Karpas-422 (cell line): ENCODE measurements around the gene APEX1. TPM values are rescaled to one million over a fixed set of nuclear protein-coding genes. Genes with fewer than 3 reads are reported as not detected.

ENCODE experiments used
- DNase-seq: peaks from one replicate; pipeline ENCODE4 v3.0.0-alpha.2; 2015
- H2AFZ ChIP-seq: fragments of 200-600 bp; sonication (generic); 2 replicates; pipeline ENCODE4 v1.6.1; 2014; ENCODE audit warnings: antibody characterized with exemption, low read length, mixed read lengths
- H3K27ac ChIP-seq: fragments of 200-600 bp; sonication (generic); 2 replicates; pipeline ENCODE4 v1.5.1; 2014; ENCODE audit warnings: mild to moderate bottlenecking, low read length, moderate library complexity
- H3K27me3 ChIP-seq: fragments of 200-600 bp; sonication (generic); 2 replicates; pipeline ENCODE4 v1.6.1; 2014; ENCODE audit warnings: low read length, mixed read lengths
- H3K36me3 ChIP-seq: fragments of 200-600 bp; sonication (generic); 2 replicates; pipeline ENCODE4 v1.6.1; 2014; ENCODE audit warnings: low read length, mixed read lengths; ENCODE audit not compliant: insufficient read depth
- H3K4me1 ChIP-seq: fragments of 200-600 bp; sonication (generic); 2 replicates; pipeline ENCODE4 v1.6.1; 2014; ENCODE audit warnings: mild to moderate bottlenecking, low read length, mixed read lengths
- H3K4me2 ChIP-seq: fragments of 200-600 bp; sonication (generic); 2 replicates; pipeline ENCODE4 v1.6.1; 2014; ENCODE audit warnings: low read length, low read depth, mild to moderate bottlenecking; ENCODE audit not compliant: poor library complexity, severe bottlenecking
- H3K4me3 ChIP-seq: fragments of 200-600 bp; sonication (generic); 2 replicates; pipeline ENCODE4 v1.5.1; 2014; ENCODE audit warnings: mild to moderate bottlenecking, antibody characterized with exemption, low read length, mixed read lengths
- H3K79me2 ChIP-seq: fragments of 200-600 bp; sonication (generic); 2 replicates; pipeline ENCODE4 v1.6.1; 2014; ENCODE audit warnings: mild to moderate bottlenecking, low read length, mixed read lengths
- H3K9ac ChIP-seq: fragments of 200-600 bp; sonication (generic); 2 replicates; pipeline ENCODE4 v1.6.0; 2014; ENCODE audit warnings: low read length
- H3K9me2 ChIP-seq: fragments of 200-600 bp; sonication (generic), shearing (Covaris generic); replicated peaks from 2 replicates; pipeline ENCODE4 v1.6.0; 2014; ENCODE audit warnings: mild to moderate bottlenecking, low read length, moderate library complexity; ENCODE audit not compliant: insufficient read depth
- H3K9me3 ChIP-seq: fragments of 300-700, 200-600 bp; sonication (generic); 2 replicates; pipeline ENCODE4 v1.6.1; 2014; ENCODE audit warnings: low read length, mixed read lengths
- H4K20me1 ChIP-seq: fragments of 200-600 bp; sonication (generic); 2 replicates; pipeline ENCODE4 v1.6.1; 2014; ENCODE audit warnings: mild to moderate bottlenecking, antibody characterized with exemption, low read length, low read depth; ENCODE audit not compliant: insufficient read depth
- total RNA-seq: library from RNA; depleted of rRNA; stranded (reverse); fragments of >200 nt; shearing (Covaris generic); gene quantifications from 2 replicates; pipeline ENCODE4 v1.2.3, GENCODE V29; 2014; ENCODE audit warnings: low replicate concordance

Gene APEX1
- total RNA-seq, 1 experiment from 2014 or later: 97.8 TPM

GRCh38 chr14:20460458-20461224 is 5.6 kb downstream of the APEX1 start:
- Histone ChIP-seq H4K20me1 (peaks cover 10% of the 10 kb centered on the region), H3K27ac (peak overlapping the region; percentile 75), H3K9ac (peak overlapping the region; percentile 88), H3K4me3 (peak overlapping the region; percentile 81), H3K4me1 (peaks cover 54% of the 10 kb centered on the region), H3K79me2 (peaks cover 55% of the 10 kb centered on the region), H3K27me3 (no peaks in the 10 kb centered on the region), H3K4me2 (peak overlapping the region; percentile 93), H3K9me2 (no peaks in the 10 kb centered on the region; the same call in 1 of the 2 replicates), H3K9me3 (no peaks in the 10 kb centered on the region), H3K36me3 (peaks cover 29% of the 10 kb centered on the region), H2AFZ (no peak overlapping the region)
- DNase-seq: peak; percentile 80

DNA sequence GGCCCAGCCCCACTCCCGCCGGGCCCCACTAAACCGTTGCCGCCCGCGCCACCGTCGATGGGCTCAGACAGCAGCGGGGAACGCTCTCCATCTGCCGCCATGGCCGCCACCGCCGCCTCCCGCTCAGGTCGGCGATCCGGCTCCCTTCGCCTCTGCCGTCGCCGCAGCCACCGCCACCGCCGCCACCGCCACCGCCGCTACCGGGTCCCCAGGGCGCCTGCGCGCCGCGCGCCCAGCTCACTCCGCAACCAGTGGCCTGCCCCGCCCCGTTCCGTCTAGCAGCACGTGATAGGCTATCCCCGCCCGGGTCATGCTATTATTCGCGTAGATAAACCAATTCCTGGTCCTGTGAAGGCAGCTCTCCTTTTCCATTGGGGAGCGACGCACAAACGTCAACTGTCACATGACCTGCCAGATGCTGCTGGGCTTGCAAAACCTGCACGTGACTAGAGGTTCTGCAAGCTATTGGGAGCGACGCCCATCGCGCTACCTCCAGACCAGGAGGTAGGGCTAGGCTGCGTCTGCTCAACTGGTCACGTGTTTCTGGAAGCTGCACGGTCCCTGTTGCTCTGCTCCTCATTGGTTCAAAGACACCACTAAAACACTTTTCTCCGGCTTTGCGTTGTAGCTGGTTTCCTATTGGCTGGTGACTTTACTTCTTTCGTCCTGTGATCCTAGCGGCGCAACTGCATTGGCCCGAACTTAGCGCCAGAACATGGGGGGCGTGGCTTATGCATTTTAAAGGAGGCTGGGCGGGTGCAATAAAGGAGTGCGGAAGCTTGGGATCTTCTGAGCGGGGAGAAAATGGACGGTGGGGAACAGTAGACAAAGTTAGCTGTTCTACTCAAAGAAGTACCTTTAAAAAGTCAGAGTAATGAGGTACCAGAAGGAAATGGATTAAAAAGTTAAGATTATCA is 6.5 kb downstream of the APEX1 start, which contains the start of gene PIP4P1:
Gene PIP4P1, minus strand, starts transcription at position 210 of the 917 bp plus-strand sequence. Its CDS starts 109 bp downstream, at position 101.
- H3K9me2 ChIP-seq: no peaks in the 10 kb centered on the region; the same call in 1 of the 2 replicates
- H3K4me1 ChIP-seq: peaks cover 48% of the 10 kb centered on the region
- DNase-seq: peak; percentile 100
- H3K4me3 ChIP-seq: peak within 1 kb of the TSS; percentile 81
- H2AFZ ChIP-seq: no peak within 1 kb of the TSS
- peak within 1 kb of the TSS; percentile 93 for H3K4me2 ChIP-seq
- peaks cover 46% of the 10 kb centered on the region for H3K79me2 ChIP-seq
- H3K27me3 ChIP-seq: no peaks in the 10 kb centered on the region
- peak within 1 kb of the TSS; percentile 88 for H3K9ac ChIP-seq
- H3K9me3 ChIP-seq: no peaks in the 10 kb centered on the region
- H3K27ac ChIP-seq: peak within 1 kb of the TSS; percentile 75
- peaks cover 10% of the 10 kb centered on the region for H4K20me1 ChIP-seq
- H3K36me3 ChIP-seq: peaks cover 28% of the 10 kb centered on the region

DNA sequence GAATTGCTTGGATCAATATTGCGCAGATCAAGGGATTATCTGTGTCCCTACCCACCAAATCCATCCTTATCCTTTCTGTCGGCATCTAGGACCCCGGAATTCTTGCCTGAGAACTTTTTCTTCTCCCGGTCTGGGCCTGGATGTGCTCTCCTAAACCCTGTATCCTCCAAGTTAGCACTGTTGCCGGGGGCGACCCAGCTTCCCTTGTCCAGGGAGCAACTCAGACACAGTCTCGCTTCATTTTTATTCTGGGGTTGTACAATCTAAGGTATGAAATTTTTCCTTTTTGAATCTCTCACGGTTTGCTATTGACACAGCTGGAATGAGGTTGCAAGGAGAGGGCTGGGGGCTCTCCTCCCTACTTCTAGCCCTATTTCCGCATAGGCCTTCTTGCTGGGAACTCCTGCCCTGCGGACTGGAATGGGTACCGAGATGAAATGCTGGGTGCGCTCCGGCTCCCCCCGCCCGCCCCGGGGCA is 13.8 kb downstream of the APEX1 start:
- H3K9me2 ChIP-seq: no peaks in the 10 kb centered on the region
- H2AFZ ChIP-seq: peak overlapping the region; percentile 96
- peaks cover 39% of the 10 kb centered on the region for H3K79me2 ChIP-seq
- H3K27me3 ChIP-seq: no peaks in the 10 kb centered on the region
- H3K9ac ChIP-seq: peak overlapping the region; percentile 97
- peaks cover 26% of the 10 kb centered on the region for H3K36me3 ChIP-seq
- peaks cover 22% of the 10 kb centered on the region for H3K4me1 ChIP-seq
- H3K4me2 ChIP-seq: peak overlapping the region; percentile 96
- H3K27ac ChIP-seq: no peak overlapping the region
- DNase-seq: no peak
- no peaks in the 10 kb centered on the region for H3K9me3 ChIP-seq
- H4K20me1 ChIP-seq: peaks cover 29% of the 10 kb centered on the region
- H3K4me3 ChIP-seq: peak overlapping the region; percentile 96

DNA sequence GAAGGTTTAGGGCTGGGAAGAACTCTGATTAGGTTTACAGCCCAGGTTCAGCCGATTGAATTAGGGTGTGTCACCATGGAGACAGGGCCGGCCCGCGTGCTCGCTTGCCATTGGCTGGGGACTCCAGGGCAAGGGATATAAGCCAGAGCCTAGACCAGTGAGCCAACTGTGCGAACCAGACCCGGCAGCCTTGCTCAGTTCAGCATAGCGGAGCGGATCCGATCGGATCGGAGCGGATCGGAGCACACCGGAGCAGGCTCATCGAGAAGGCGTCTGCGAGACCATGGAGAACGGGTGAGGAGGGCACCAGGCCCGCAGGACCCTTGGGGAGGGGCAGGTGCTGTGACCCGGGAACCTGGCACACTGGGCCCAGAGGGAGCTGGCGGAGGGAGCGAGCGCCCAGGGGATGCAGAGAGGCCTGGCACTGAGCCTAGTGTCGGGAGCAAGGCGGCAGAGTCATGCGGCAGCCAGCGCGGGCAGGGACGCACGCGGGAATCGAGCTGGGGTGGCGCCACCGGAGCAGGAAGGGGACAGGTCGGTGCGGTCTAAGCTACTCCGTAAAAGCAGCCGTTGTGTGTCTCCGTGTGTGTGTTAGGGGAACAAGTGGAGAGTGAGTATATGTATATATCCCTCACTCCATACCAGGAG is 14.3 kb downstream of the APEX1 start, which contains the start of gene PNP:
Gene PNP, plus strand, starts transcription at position 165 of the 648 bp plus-strand sequence. Its CDS starts 119 bp downstream, at position 284.
- Histone ChIP-seq H3K27me3 (no peaks in the 10 kb centered on the region), H3K9ac (peak within 1 kb of the TSS; percentile 97), H2AFZ (peak within 1 kb of the TSS; percentile 96), H3K36me3 (peaks cover 31% of the 10 kb centered on the region), H3K4me2 (peak within 1 kb of the TSS; percentile 96), H3K27ac (peak within 1 kb of the TSS; percentile 57), H3K9me2 (no peaks in the 10 kb centered on the region), H3K4me1 (peaks cover 22% of the 10 kb centered on the region), H3K4me3 (peak within 1 kb of the TSS; percentile 96), H4K20me1 (peaks cover 34% of the 10 kb centered on the region), H3K79me2 (peaks cover 39% of the 10 kb centered on the region), H3K9me3 (no peaks in the 10 kb centered on the region)
- DNase-seq: peak; percentile 99

GRCh38 chr14:20469890-20470602 is 15.0 kb downstream of the APEX1 start:
- peak; percentile 83 for DNase-seq
- Histone ChIP-seq H3K4me1 (peaks cover 22% of the 10 kb centered on the region), H4K20me1 (peaks cover 38% of the 10 kb centered on the region), H3K79me2 (peaks cover 39% of the 10 kb centered on the region), H3K4me2 (peak overlapping the region; percentile 96), H3K27ac (peak overlapping the region; percentile 57), H3K9me3 (no peaks in the 10 kb centered on the region), H3K36me3 (peaks cover 38% of the 10 kb centered on the region), H3K27me3 (no peaks in the 10 kb centered on the region), H3K9ac (peak overlapping the region; percentile 97), H3K4me3 (peak overlapping the region; percentile 96), H3K9me2 (no peaks in the 10 kb centered on the region), H2AFZ (peak overlapping the region; percentile 0; the same call in 1 of the 2 replicates)

DNA sequence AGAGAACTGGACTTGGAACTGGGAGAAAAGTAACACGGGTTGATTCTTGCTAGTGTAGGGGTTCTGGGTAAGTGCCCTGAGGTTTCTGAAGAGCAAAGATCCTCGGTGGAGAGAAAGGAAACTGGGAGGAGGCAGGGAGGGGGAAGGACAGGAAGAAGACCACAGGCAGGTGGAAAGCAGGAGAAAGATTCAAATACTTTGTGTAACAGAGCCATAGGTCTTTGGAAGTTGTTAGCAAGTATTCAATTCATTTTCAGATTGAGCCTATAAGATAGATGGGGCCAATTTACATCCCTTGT is 15.5 kb downstream of the APEX1 start:
- Histone ChIP-seq H3K36me3 (peaks cover 43% of the 10 kb centered on the region), H3K4me2 (peak overlapping the region; percentile 96), H3K4me3 (peak overlapping the region; percentile 96), H3K27ac (peak overlapping the region; percentile 57), H3K9ac (peak overlapping the region; percentile 97), H3K27me3 (no peaks in the 10 kb centered on the region), H3K79me2 (peaks cover 39% of the 10 kb centered on the region), H3K4me1 (peaks cover 22% of the 10 kb centered on the region), H3K9me3 (no peaks in the 10 kb centered on the region), H3K9me2 (no peaks in the 10 kb centered on the region), H4K20me1 (peaks cover 40% of the 10 kb centered on the region), H2AFZ (no peak overlapping the region)
- DNase-seq: no peak

DNA sequence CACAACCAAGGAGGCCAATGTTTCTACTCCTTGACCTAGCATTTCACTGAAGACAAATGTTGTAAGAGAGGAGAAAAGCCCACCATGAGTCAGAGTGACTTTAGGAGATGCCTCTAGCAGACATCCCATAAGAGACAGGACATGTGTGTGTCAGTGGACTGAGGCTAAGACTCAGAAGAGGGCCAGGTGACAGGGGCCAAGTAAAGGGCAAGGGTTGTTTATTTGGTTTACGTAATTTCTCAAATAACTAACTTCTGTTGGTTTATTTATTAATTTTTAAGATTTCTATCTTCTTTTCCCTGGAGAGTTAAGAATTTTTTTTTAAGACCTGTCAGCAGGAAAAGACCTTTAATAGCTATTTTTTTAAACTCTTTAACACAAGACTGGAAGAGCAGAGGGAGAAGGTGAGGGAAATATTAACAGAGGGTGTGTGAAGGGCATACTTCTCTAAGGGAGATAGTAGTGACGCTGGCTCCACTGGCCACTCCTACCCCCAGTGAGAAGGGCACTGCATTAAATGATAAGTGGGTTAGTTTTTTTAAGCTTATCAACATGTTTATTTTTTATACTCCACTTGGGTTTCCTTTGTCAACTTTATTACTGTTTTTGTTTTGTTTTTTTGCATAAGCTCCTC is 17.6 kb downstream of the APEX1 start:
- Histone ChIP-seq H3K27ac (no peak overlapping the region), H3K4me2 (no peak overlapping the region), H3K4me1 (peaks cover 22% of the 10 kb centered on the region), H2AFZ (no peak overlapping the region), H3K27me3 (no peaks in the 10 kb centered on the region), H3K9me2 (no peaks in the 10 kb centered on the region), H3K36me3 (peaks cover 64% of the 10 kb centered on the region), H3K9ac (no peak overlapping the region), H3K79me2 (peaks cover 39% of the 10 kb centered on the region), H3K4me3 (no peak overlapping the region), H3K9me3 (no peaks in the 10 kb centered on the region), H4K20me1 (peaks cover 57% of the 10 kb centered on the region)
- DNase-seq: no peak
